Superior temporal gyrus (tissue), 1 donor: ENCODE data around the gene LRMDA.

Experiments used
- DNase-seq: peaks from one replicate; pipeline ENCODE4 v3.0.0-alpha.2; 2016; ENCODE audit errors: extremely low spot score

Gene LRMDA

DNA sequence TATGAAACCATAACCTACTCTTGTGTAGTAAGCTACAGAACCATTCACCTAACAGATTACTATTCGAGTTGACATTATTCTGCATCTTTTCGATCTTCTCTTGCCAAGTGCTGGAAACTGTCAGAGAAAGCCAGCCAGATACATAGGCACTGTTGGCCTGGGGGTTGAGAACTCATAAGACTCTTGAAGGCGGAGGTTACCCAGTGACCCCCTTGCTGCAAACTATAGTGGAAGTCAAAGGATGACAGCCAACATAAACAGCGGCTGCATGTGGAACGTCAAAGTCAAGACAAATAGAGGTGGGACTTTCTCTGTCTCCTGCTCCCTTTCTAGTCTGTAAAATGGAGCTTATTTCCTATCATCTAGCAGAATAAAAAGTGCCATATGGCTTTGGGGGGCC lies 394.2 kb downstream of the LRMDA start:
- no peak for DNase-seq

DNA sequence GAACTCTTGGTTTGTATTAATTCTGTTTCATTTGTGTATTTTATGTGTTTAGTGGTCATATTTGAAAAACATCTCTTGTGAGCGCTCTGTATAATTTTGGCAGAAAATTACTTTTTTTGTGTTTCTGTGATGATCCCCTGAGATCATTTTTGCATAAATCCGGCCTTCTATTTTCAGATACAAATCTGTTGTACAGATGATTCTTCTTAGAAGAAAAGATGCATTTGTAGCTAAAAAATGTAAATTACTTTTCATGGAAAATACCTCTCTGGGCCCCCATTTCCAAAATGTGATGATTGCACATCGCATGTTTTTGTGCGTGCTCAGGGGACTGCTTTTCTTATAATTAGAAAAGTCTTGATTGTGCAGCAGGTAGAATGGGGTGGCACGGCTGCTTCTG lies 395.4 kb downstream of the LRMDA start:
- DNase-seq: no peak

DNA sequence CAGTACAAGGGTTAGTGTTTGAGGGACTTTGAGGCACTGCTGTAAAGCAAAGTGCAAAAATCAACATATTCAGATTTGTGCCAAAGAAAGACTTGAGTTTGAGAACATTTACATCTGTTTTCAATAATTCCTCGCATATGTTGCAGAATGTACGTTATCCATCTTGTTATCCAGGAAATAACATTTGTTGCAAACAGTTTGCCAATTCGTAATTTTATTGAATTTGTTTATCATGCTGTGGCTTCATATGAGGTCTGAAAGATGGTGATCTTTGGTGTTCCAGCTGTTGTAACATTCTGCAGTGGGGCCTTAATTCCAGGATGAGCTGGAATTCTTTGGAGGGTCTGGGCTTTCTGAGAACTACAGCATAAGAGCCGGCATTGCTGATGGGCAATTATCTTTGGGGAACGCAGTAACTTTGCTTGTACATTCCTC lies 396.2 kb downstream of the LRMDA start:
- no peak for DNase-seq

DNA sequence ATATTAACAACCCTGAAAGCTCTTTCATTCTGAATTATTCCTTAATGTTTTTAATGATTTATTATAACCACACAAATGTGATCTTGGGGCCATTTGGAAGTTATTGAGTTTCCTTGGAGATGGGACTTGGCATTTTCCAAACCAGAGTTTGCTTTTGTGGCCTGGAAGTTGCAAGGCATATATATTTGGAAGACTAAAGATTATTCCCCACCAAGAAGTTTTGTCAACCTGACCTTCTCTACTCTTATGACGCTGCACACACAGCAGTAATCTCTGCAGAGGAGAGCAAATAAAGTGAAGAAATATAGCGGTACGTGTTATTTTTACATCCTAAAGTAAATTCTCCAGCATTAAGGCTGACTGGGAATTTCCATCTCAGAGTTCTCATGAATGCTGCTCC lies 397.0 kb downstream of the LRMDA start:
- DNase-seq: no peak

DNA sequence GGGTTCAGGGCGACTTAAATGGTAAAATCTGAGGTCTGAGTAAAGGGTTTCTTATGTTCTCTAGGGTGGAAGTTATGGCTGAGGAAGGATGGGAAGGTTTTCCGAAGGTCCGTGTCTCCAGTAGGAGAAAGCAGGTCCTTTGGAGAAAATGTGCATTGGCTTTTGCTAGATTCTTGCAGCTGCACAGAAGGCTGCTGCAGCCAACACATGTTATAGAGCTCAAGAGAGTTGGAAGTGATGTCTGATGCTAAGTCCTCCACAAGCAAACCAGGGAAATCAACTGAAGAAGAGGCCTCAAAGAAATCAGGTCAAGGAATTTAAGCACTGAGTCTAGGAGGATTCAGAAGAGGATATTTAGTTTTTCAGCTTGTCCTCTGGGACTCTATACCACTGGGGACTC lies 404.6 kb downstream of the LRMDA start:
- no peak for DNase-seq

DNA sequence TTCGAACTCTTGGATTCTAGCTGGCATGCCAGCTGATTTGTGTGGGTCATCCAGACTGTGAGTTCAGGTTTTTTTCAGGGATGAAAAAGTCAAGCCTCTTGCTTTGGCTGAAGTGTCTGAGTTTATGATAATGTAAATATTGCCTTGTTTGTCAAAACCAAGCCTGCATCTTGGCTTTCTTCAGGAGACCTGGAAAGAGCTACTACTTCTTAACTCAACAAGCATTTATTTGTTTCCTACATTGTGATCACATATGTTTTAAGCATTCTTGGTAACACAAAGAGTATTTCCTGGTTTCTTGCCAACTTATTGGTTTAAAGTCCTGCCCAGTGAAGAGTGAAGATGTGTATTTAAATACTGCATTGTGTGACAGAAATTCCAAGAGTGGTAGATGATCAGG lies 407.1 kb downstream of the LRMDA start:
- DNase-seq: no peak

DNA sequence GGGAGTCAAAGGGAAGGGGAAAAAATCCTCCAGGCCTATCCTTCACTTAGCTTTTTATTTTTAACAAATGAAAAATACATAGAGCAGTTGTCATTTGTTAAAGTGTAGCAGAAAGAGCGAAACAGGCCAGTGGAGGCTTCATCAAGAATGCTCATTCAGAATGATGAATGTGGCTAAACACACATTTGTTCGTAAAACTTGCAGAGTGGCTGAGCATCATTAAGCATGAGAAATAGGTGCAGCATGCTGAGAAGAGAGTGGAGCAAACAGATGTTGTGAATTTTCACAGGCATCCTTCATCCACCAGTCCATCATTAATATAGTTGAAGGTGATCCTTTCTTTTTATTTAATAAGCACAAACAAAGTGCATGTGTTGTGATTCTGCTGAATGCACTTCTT lies 407.6 kb downstream of the LRMDA start:
- no peak for DNase-seq

DNA sequence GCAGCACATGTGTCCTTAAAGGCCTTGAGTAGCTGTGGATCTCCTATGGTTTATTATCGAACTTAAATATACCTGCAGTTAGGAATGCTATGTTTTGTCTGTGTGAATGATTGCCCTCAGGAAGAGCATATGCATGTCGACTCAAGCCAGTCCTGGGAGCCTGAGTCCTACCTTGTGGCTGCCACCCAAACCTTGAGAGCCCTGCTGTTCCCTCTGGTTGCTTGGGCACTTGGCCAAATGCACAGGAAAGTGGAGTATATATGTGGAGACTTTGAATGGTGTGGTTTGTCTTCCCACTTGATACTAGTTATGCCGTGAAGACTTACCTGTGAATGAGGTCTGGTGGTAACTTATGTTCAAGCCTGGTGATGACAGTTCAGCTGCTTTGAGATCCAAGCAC lies 409.8 kb downstream of the LRMDA start:
- no peak for DNase-seq

DNA sequence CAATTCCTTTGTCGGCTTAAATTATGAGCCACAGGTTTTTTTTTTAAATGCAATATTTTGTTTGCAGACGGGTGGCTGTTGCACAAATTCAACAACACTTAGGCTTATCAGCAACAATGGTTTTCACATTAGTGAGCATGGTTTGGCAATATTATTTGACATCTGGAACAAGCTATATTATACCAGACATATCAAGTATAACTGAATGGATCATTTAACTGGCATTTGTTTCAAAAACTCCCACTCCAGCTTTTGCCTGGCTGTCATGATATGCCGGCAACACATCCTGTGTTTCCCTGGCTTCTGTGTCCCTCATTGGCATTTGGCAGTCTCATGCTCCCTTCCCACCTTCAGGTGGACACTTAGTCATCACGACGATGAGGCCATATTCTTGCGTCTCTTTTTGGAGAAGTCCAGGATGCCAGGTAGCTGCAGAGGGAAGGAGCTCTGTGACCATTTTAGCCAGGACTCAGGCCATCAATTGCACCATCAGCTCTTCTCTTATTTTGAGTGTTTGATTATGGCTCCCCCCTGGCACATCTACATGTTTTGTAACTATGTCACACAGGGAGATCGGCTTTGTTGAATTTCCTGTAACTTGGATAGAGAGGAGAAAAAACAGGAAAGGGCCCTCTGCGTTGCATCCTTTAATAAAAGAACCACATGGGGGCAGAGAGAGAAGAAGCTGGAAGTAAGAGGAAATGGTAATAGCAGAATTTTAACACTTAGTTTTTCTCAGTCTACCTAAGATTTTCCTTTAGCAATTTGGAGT lies 413.9 kb downstream of the LRMDA start:
- no peak for DNase-seq

DNA sequence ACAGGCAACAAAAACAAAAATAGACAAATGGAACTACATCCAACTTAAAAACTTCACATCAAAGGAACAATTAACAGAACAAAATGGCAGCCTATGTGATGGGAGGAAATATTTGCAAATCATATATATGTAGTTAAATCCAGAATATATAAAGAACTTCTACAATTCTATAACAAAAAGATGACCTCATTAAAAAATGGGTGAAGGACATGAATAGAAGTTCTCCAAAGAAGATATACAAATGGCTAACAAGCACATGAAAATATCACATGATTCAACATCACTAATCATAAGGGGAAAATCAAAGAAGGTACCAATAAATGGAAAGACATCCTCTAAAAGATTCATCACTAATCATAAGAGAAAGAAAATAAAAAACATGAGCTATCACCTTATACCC lies 416.1 kb downstream of the LRMDA start:
- no peak for DNase-seq

DNA sequence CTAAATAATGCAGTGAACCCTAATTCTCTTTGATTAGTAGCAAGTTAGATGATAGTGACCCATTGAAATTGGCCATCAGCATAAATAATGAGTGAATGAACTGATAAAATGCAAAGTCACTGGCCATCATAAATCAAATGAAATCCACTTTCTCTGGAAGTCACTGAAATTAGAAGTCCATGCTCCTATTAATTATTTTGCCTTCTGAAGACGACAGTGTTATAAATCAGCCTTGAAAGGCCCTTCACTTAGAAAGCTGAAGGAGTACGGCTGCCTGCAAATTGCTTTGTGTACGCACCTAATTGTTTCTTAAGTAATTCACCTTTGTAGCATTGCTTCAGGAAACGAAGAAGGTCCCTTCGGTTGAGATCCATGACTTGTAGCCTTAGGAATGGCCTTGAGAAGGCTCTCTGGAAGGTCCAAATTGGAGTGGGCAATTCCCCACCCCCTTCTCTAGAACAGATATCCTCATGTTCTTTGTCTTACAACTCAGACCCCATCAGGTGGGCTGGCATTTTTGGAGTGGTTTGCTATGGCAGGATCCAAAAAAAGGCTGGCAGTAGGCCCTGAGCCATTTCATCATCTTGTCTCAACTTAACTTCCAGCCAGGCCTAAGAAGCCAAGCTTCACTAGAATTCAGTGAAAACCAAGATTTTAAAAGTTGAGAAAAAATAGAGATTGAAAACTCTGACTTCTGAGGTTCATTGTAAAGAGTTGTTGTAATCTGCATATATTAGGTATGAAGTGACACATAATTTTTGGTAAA lies 420.3 kb downstream of the LRMDA start:
- DNase-seq: no peak

DNA sequence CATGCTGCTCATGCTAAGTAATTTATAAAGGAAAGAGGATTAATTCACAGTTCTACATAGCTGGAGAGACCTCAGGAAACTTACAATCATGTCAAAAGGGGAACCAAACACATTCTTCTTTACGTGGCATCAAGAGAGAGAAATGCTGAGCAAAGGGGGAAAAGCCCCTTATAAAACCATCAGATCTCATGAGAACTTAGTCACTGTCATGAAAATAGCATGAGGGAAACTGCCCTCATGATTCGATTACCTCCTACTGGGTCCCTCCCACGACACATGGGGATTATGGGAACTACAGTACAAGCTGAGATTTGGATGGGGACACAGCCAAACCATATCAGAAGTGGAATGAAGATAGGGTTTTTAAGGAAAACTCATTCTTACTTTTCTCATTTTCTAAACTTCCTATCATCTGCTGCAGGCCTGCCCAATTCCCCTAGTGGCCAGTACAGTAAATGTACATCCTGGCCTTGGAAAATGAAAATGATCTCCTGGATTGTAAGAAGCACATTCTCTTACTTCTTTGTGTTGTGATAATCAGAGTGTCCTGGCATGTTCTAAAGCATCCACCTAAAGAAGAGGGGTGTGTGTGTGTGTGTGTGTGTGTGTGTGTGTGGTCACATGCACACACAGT lies 421.5 kb downstream of the LRMDA start:
- DNase-seq: no peak

DNA sequence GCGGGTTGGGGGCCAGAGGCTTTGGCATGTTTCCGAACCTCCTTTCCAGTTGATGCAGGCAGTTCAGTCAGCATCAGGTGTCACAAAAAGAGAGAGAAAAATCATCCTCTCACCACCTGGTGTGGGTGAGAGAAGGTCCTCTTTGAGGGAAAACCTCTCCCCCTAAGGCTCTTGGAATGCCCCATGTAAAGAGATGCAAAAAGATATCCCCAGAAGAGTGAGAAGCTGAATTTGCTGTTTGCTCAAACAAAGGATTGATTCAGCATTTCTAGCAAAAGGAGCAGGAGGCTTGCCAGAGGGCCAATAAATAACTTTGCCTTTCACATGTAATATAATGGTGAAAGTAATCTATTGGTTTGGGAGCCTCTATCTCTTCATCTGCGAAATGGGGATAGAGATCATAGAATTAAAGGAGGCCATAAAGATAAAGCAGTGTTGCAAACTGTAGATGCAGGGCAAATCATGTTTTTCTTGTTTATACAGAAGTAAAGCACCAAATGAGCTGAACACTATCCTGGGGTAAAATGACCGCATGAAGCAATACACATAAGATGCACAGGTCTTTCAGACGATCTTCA lies 425.9 kb downstream of the LRMDA start:
- no peak for DNase-seq

DNA sequence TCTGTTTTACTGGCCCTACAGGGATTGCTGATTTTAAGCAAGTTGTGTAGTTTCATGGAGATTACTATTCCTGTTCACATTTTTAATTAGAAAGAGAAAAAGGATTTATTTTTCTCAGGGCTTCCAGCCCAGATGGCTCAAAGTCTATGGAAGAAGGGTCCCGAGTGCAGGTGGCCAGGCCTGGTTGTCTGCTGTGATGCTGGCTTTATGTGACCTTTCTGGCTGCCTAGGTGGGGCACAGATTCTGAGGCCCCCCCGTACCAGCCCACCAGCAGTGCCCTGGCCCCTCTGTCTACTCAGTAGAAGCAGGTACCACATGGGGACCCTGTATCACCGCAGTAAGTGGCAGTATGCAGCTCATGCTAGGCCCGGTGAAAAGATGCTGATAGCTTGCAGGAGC lies 426.5 kb downstream of the LRMDA start:
- DNase-seq: no peak

DNA sequence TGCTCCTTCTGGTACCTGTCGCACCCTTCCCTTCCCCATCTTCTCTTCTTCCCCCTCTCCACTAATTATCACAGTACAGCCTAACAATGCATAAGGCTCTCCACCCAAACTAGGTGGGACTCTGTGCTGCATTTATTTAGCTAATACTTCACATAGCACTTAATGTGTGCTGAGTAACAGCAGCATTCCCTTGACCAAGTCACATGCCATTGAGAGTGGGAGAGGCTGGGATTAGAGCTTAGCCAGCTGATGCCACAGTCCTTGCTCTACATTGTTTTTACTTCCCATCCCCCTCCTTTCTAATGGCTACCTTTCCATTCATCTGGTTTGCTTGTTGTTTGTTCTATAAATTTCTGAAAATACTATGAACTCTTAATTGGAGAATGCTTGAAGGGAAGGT lies 426.9 kb downstream of the LRMDA start:
- DNase-seq: no peak

DNA sequence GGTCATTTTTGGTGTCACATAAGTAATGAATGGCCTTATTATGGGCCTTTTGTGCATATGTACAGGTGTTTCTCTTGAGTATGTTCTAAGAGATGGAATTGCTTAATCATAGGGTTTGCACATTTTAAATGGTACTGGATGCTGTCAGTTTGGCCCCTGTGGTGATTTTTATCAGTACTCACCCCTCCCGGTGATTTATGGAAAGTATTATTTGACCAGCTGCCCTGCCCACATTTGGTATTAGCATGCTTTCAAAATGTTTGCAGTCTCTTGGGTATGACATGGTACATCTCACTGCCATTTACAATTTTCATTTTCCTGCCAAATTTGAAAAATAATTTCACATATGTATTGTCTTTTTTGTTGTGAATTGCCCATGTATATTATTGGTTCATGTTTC lies 427.7 kb downstream of the LRMDA start:
- no peak for DNase-seq

DNA sequence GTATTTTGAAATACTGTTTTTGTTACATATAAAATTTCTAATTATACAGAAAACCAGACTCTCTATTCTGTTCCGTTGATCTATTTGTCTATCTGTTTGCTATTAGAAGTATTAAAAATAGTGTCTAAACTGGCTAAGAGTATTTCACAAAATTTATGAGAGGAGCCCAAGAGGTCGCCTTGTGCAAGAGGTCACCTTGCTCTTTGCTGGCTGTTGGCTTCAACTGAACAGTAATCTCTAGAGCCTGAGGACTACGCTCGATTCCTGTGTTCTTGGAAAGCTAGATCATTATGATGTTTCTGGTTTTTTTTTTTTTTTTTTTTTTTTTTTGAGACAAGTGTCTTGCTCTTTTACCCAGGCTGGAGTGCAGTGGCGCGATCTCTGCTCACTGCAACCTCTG lies 428.6 kb downstream of the LRMDA start:
- DNase-seq: no peak

DNA sequence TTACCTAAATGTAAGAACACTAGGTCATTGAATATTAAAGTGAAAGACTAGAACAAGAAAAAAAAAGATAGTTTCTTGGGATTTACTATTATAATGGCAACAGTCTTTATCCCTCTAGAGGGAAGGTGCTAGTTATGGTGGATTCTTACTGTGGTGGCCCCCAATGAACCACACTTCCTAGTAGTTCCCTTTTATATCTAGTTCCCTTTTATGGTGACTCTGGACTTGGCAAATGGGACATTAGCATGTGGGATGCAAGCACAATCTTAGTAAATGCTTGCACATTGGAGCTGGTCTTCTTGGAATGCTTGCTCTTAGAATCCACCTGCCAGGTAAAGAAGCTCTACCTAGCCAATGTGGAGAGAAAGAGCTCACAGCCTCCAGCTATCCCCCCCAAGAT lies 430.2 kb downstream of the LRMDA start:
- no peak for DNase-seq

DNA sequence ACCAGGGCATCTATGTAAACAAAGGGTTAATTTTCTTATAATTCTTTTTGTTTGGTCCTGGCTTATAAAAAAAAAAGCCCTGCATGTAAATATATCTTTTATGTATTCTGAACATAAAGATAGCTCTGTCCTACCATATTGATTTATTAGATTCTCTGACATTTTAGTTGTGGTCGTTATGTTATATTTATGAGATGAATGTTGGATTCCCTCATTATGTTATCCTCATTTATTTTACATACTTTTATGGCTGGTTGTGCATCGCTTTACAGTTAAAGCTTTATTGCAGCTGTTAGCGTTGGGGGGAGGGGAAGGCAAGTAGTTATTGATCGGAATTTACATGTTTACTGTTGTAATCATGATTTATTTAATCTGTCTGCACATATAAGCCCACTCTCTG lies 431.5 kb downstream of the LRMDA start:
- no peak for DNase-seq

DNA sequence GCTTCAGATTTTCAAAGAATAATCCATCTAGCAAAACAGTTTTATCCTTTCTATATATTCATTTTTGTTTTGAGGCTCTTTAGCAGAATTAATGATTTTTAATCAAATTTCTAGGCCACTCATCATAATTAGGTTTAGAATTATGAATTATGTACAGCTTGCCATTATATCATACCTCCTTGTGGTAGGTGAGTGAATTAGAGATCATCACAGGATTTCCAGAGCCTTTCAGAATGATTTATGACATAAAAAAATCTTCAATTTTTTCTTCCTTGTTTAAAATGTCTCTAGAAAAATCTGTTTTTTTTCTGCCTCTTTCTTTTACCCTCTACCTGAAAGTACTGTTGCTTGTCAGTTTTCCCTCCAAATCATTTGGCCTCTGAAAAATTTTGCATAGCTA lies 433.3 kb downstream of the LRMDA start:
- DNase-seq: no peak

DNA sequence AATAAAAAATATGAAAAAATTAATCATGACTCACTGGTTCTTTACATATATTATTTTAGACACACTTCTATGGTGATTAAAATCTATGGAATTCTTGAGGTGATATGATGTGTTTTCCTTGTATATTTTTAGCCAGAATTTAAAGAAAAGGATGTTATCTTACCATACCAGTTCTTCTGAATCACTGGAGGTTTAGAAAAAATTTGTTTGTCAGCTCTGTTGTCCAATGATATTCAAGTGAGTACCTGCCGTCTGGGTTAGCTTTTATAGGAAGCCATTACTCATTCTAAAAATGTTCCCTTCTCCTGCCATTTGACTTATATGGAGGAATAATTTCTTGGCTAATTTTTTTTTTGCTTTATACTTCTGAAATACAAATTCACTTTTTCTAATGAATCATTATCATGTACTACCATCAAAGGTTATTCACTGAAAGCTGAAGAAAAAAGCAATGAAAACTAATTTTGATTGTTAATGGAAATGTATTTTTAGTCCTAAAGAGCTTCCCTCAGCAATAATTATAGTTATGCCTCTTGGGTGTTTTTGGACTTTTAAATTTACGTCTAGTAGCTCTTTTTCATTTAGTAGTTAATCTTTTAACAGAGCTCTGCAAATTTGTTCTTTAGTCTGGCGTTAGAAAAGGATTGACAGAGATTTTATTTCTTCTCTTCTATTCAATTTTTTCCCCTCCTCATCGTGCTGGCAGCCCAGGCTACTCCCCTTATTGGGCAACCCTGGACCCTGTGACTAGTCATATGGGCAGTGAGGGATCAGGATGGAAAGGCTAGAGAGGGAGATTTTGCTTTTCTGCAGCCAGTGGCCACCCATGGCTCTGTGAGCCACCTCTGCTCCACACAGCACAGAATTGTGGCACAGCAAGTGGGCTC lies 434.2 kb downstream of the LRMDA start:
- DNase-seq: no peak

DNA sequence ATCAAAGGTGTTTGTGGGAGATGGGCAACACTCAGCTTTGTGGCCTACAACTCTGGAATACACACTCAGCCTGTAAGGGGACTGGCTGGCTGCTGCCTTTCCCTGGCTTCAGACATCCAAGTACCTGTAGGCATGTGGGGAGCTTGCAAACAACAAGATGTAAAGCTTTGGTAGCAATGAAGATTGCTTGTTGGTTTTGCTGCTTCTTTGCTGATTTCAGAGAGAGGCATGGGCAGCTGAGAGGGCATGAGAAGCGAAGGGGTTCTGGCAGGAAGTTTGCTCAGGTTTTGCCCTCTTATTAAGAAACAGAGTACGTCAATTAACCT lies 434.8 kb downstream of the LRMDA start:
- DNase-seq: no peak
